ENCODE data around the gene AREL1.

DNA sequence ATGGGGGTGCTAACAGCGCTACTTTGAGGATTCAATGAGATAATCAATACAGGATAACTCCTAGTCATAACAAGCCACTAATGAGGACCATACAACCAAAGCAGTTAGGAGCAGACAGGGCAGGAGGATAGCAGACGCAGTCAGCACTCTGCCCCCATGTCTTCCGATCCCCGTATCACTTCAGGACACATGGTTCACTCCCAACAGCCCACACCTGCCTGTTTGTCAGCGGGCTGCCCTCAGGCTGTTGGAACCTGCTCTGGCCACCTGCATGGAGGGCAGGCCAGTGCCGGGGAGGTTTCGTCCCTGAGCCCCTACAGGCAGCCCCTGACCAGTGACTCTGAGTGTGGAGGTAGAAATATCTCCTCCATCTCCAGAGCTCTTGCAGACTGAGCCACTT, 63.7 kb downstream of the AREL1 start:
- TF ChIP-seq YY1 (IDR thresholded peaks at IDR 0.05; ENCODE audit: insufficient read depth, insufficient read length) (no peak), ZNF274 (IDR thresholded peaks at IDR 0.05; ENCODE audit: low read depth, low read length) (no peak), SUZ12 (IDR thresholded peaks at IDR 0.05; ENCODE audit: extremely low read depth, insufficient read depth, insufficient read length) (no peak)
